Measurements from ENCODE around the gene PLD3.

The PLD3 gene, protein sequence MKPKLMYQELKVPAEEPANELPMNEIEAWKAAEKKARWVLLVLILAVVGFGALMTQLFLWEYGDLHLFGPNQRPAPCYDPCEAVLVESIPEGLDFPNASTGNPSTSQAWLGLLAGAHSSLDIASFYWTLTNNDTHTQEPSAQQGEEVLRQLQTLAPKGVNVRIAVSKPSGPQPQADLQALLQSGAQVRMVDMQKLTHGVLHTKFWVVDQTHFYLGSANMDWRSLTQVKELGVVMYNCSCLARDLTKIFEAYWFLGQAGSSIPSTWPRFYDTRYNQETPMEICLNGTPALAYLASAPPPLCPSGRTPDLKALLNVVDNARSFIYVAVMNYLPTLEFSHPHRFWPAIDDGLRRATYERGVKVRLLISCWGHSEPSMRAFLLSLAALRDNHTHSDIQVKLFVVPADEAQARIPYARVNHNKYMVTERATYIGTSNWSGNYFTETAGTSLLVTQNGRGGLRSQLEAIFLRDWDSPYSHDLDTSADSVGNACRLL

GRCh38 chr19:40348125-40348913, at the start of gene PLD3, which contains the start of gene C19orf47:
Gene PLD3, plus strand, starts transcription at chr19:40348695. Its CDS starts 17,789 bp downstream, at chr19:40366484.
Gene C19orf47, minus strand, starts transcription at chr19:40348397. Its CDS starts 6,540 bp downstream, at chr19:40341857.
- TF ChIP-seq, protein P1, sequence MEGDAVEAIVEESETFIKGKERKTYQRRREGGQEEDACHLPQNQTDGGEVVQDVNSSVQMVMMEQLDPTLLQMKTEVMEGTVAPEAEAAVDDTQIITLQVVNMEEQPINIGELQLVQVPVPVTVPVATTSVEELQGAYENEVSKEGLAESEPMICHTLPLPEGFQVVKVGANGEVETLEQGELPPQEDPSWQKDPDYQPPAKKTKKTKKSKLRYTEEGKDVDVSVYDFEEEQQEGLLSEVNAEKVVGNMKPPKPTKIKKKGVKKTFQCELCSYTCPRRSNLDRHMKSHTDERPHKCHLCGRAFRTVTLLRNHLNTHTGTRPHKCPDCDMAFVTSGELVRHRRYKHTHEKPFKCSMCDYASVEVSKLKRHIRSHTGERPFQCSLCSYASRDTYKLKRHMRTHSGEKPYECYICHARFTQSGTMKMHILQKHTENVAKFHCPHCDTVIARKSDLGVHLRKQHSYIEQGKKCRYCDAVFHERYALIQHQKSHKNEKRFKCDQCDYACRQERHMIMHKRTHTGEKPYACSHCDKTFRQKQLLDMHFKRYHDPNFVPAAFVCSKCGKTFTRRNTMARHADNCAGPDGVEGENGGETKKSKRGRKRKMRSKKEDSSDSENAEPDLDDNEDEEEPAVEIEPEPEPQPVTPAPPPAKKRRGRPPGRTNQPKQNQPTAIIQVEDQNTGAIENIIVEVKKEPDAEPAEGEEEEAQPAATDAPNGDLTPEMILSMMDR (IDR thresholded peaks at IDR 0.05; ENCODE audit: low read depth, low read length, missing control alignments): no peak
- H3K4me3 ChIP-seq (ENCODE audit: low read depth, low read length): peak within 1 kb of the TSS; percentile 74
- no peaks in the 10 kb centered on the region for H3K36me3 ChIP-seq (replicated peaks)
- peak within 1 kb of the TSS; percentile 56 for H3K27ac ChIP-seq
- peak; percentile 99 for DNase-seq
- no peaks in the 10 kb centered on the region for H3K27me3 ChIP-seq (replicated peaks)
- in situ Hi-C loops (cut with HindIII; ENCODE audit: low pct_ligation_motif_present, low sequenced_read_pairs): no loop called here

GRCh38 chr19:40300668-40301067, 47.8 kb upstream of the PLD3 start:
- no peak overlapping the region for H3K27ac ChIP-seq
- DNase-seq: no peak
- in situ Hi-C loops (cut with HindIII; ENCODE audit: low pct_ligation_motif_present, low sequenced_read_pairs): no loop called here
- H3K4me3 ChIP-seq (ENCODE audit: low read depth, low read length): no peak overlapping the region
- no peaks in the 10 kb centered on the region for H3K27me3 ChIP-seq (replicated peaks)
- TF ChIP-seq, protein P1 (IDR thresholded peaks at IDR 0.05; ENCODE audit: low read depth, low read length, missing control alignments): no peak
- no peaks in the 10 kb centered on the region for H3K36me3 ChIP-seq (replicated peaks)

GRCh38 chr19:40302224-40303011, 46.1 kb upstream of the PLD3 start:
- TF ChIP-seq, protein P1 (IDR thresholded peaks at IDR 0.05; ENCODE audit: low read depth, low read length, missing control alignments): no peak
- H3K27ac ChIP-seq: no peak overlapping the region
- DNase-seq: no peak
- no peaks in the 10 kb centered on the region for H3K36me3 ChIP-seq (replicated peaks)
- H3K27me3 ChIP-seq (replicated peaks): no peaks in the 10 kb centered on the region
- in situ Hi-C loops (cut with HindIII; ENCODE audit: low pct_ligation_motif_present, low sequenced_read_pairs): no loop called here
- no peak overlapping the region for H3K4me3 ChIP-seq (ENCODE audit: low read depth, low read length)

GRCh38 chr19:40303765-40304164, 44.7 kb upstream of the PLD3 start:
- in situ Hi-C loops (cut with HindIII; ENCODE audit: low pct_ligation_motif_present, low sequenced_read_pairs): no loop called here
- TF ChIP-seq, protein P1 (IDR thresholded peaks at IDR 0.05; ENCODE audit: low read depth, low read length, missing control alignments): no peak

GRCh38 chr19:40304306-40304705, 44.2 kb upstream of the PLD3 start:
- Histone ChIP-seq H3K27me3 (replicated peaks) (no peaks in the 10 kb centered on the region), H3K27ac (no peak overlapping the region), H3K4me3 (ENCODE audit: low read depth, low read length) (no peak overlapping the region), H3K36me3 (replicated peaks) (no peaks in the 10 kb centered on the region)
- TF ChIP-seq, protein P1 (IDR thresholded peaks at IDR 0.05; ENCODE audit: low read depth, low read length, missing control alignments): no peak
- no peak for DNase-seq
- in situ Hi-C loops (cut with HindIII; ENCODE audit: low pct_ligation_motif_present, low sequenced_read_pairs): no loop called here

More at GRCh38 chr19:40303765-40304164, 44.7 kb upstream of the PLD3 start:
- H3K4me3 ChIP-seq (ENCODE audit: low read depth, low read length): no peak overlapping the region
- no peaks in the 10 kb centered on the region for H3K27me3 ChIP-seq (replicated peaks)
- no peak overlapping the region for H3K27ac ChIP-seq
- no peaks in the 10 kb centered on the region for H3K36me3 ChIP-seq (replicated peaks)
- no peak for DNase-seq
